ENCODE results near the gene SEMA3D.
"Not testable (repeated sequence)": the region's sequence is repeated elsewhere in the genome, so short reads cannot be mapped to it uniquely, and the experiment has no call there.

Gene SEMA3D

DNA sequence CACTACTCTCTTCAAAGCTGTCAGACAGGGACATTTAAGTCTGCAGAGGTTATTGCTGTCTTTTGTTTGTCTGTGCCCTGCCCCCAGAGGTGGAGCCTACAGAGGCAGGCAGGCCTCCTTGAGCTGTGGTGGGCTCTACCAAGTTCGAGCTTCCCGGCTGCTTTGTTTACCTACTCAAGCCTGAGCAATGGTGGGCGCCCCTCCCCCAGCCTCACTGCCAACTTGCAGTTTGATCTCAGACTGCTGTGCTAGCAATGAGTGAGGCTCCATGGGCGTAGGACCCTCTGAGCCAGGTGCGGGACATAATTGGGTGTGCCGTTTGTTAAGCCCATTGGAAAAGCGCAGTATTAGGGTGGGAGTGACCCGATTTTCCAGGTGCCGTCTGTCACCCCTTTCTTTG lies 193.9 kb downstream of the SEMA3D start:
- not testable (repeated sequence) for DNase-seq (ENCODE audit: low spot score)

DNA sequence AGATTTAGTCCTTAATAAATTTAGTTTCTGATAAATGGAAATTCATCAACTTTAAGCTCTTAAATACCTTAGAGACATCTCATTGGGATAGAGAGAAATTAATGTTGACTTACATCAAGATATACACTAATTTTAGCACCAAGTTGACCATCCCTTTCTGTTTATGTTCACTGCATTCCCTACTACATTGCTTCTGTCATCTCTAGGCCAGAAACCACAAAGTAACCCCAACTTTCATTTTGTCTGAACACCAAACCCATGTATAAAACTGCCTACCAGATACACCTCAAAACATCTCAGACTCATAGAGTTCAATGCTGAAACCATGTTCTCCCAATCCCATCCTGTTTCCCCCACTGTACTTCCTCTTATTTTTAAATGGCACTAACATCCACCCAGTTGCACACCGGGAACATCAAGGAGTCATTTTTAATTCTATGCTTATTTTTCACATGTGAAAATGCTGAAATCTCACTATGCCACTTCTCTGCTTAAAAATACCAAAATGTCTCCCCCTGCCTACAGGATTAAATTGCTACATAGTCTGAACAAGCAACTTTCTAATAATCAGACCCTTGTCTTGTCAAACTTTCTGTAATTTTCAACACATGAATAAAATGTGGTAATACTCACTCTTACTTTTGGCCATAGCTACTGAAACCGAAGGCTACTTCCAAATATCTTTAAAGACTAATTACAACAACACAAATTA lies 201.6 kb downstream of the SEMA3D start:
- no peak for DNase-seq (ENCODE audit: low spot score)

- DNase-seq (ENCODE audit: low spot score): no peak
Observed at GRCh38 chr7:84982199-84982598, 204.7 kb downstream of the SEMA3D start.

DNA sequence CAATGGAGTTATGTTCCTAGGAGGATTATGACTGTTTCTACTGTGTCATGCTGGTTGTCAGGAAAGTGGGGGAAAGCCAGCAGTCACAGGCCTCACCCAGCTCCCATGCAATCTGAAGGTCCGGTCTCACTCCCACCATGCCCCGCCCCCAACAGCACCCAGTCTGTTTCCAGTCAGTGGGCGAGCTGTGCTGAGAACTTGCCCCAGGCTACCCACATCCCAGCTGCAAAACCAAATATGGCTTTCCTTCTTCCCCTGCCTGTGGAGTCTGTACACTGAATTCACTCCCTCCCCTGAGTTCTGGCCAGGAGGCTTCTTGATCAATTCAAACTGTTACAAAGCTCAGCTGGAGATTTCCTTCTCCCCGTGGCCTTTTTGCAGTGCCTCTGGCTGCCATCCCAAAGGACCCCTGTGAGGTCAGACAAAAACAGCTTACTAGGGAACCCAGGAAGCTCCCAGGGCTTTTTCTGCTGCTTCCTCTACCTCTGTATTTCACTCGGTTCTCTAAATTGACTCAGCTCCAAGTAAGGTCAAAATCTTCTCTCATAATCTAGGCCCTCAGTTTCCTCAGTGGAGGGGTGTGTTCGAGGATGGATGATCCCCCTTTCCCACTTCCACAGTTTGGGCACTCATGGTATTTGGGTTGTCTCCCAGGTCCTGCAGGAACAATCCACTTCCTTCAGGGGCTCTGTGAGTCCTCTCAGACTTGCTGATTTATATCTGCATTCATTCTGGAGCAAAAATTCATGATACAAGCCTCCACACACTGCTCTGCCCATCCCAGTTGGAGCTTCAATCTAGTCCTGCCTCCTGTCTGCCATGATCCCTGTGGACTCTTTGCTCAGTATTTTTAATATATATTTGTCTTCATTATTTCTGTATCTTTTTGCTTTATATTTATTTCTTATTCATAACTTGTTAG lies 205.5 kb downstream of the SEMA3D start:
- no peak for DNase-seq (ENCODE audit: low spot score)

- no peak for DNase-seq (ENCODE audit: low spot score)
Observed at GRCh38 chr7:84975586-84976185, 211.2 kb downstream of the SEMA3D start.

DNA sequence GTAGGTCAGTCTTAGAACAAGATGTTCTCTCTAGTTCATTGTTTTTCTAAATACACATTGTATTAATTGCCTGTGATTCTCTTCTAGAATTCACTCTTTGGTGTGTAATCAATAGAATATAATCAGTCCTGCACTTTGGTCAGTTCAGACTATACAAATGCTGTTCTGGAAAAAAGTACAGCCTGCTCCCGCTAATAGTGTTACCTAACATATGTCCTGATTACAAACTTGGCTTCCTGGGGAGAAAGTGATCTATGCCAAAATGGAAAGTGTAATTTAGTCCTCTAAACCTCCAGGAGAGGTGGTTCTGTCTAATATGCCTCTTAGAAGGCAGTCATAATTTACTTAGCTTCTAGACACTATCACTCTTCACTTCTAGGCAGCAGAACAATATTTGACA lies 215.5 kb downstream of the SEMA3D start:
- DNase-seq (ENCODE audit: low spot score): no peak

GRCh38 chr7:84970670-84971069 lies 216.2 kb downstream of the SEMA3D start:
- no peak for DNase-seq (ENCODE audit: low spot score)

DNA sequence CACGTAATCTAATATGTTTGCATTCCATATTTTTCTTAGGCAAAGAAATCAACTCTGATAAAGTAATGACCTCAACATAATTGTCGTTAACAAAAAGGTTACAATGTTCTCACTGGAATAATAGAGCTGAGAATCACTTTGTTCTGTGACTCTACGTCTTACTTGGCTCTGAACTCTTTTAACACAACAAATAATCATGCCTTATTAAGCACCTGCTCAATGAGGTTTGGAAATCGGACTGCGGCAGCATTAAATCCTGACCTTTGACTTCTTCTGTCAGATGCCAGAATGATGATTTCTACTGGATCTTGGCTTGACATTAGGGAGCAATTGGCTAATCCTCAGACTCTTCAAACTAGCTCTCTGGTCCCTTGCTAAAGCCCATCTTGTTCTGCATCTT lies 233.6 kb downstream of the SEMA3D start:
- DNase-seq (ENCODE audit: low spot score): no peak

DNA sequence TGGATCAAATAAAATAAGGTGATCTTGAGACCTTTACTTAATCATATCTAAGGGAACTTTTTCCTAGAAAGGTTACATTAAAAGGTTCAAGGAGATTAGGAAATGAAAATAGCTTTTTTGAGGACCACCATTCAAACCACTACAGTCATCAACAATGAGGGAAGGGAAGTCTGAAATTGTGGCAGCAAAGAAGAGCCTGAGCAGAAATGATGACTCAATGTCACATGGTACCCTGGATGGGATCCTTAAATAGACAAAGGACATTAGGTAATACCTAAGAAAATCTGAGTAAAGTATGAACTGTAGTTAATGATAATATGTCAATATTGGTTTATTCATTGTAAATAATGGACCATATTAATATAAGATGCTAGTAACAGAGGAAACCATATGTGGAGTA lies 236.0 kb downstream of the SEMA3D start:
- DNase-seq (ENCODE audit: low spot score): no peak

- no peak for DNase-seq (ENCODE audit: low spot score)
Observed at GRCh38 chr7:84949501-84949900, 237.4 kb downstream of the SEMA3D start.

DNA sequence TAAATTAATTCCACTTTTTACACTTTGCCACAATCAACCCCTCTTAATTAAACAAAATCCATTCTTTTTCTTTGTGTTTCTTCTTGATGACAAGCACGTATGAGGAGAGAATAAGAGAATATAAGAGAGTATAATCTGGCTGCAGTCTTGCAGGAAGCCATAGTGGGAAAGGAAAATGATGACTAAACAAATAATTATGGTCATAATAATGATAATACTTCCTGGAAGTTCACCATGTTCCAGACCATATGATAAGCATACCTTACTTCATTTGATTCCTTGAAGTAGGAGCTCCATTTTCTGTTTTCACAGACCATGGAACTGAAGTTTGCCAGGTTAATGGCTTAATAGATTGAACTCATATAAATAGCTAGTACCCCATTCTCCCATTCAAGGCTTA lies 237.8 kb downstream of the SEMA3D start:
- DNase-seq (ENCODE audit: low spot score): no peak

DNA sequence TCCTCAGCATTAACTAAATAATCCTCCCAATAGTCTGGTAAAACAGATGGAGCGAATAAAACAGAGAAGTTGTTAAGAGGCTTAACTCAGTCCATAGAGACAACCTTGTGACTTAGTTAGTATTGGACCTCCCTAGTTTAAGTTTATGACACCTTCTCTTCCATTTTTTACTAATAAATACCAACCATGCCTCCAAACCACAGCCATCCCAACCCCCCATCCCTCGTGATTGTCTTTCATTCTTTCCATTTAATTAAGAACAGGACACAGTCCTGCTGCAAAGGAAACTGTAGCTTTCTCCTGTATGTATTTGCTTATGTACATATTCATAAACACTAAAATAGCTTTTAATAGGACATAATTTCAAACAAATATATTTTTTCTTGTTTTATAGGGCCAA lies 238.2 kb downstream of the SEMA3D start:
- no peak for DNase-seq (ENCODE audit: low spot score)

DNA sequence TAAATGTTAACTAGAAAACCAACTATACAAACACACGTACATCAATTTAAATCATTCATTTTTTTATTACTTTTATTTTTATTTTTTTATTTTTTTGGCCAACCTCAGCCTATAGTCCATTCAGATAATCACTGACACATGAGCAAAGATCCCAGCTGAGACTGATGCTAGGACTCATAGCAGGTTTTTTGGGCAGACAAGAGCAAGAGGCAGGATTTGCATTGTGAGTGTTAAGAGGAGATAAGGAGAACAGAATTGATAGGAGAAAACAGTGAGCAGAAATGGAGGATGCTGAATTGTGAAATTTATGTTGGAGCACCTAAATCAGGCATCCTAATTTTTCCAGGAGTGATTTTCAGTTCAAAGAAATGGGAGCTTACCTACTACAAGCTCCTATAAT lies 240.3 kb downstream of the SEMA3D start:
- DNase-seq (ENCODE audit: low spot score): no peak
